Spleen (tissue), 11 donors: Measurements from ENCODE around the gene IRS2. TPM values are rescaled to one million over a fixed set of nuclear protein-coding genes. Genes with fewer than 3 reads are reported as not detected.

Source experiments
- DNase-seq: peaks from one replicate; pipeline ENCODE4 v3.0.0-alpha.2; 2020
- H3K27ac ChIP-seq, 8 donors: fragments of 200-600 bp; sonication (generic) in 7 of 8; 1 replicate in 4 of 8; 2 replicates in 4 of 8; pipeline versions ENCODE4 v1.5.0 to v1.8.0; 2016 to 2021; ENCODE audit warnings: inconsistent platforms in 4 of 8, mild to moderate bottlenecking in 4 of 8, moderate library complexity in 1 of 8
- H3K27me3 ChIP-seq, 7 donors: fragments of 200-600 bp; sonication (generic) in 6 of 7; replicated peaks in 1 of 7; 1 replicate in 4 of 7; 2 replicates in 3 of 7; pipeline versions ENCODE4 v1.5.0 to v1.8.0; 2016 to 2021; ENCODE audit warnings: inconsistent platforms in 3 of 7, mild to moderate bottlenecking in 1 of 7
- H3K36me3 ChIP-seq, 6 donors: fragments of 200-600 bp; sonication (generic) in 5 of 6; 1 replicate in 4 of 6; 2 replicates in 2 of 6; pipeline versions ENCODE4 v1.5.0 to v1.8.0; 2016 to 2021; ENCODE audit warnings: inconsistent platforms in 2 of 6
- H3K4me1 ChIP-seq, 6 donors: fragments of 200-600 bp; sonication (generic) in 5 of 6; 1 replicate in 3 of 6; 2 replicates in 3 of 6; pipeline versions ENCODE4 v1.5.0 to v1.8.0; 2016 to 2021; ENCODE audit warnings: inconsistent platforms in 3 of 6
- H3K4me3 ChIP-seq, 8 donors: fragments of 200-600 bp; sonication (generic) in 7 of 8; 1 replicate in 4 of 8; 2 replicates in 4 of 8; pipeline versions ENCODE4 v1.5.0 to v1.8.0; 2016 to 2021; ENCODE audit warnings: inconsistent platforms in 4 of 8, mild to moderate bottlenecking in 4 of 8, moderate library complexity in 2 of 8
- H3K9me3 ChIP-seq, 8 donors: fragments of 200-600 bp; sonication (generic) in 7 of 8; 1 replicate in 4 of 8; 2 replicates in 4 of 8; pipeline versions ENCODE4 v1.5.0 to v1.8.0; 2016 to 2021; ENCODE audit warnings: inconsistent platforms in 4 of 8
- CTCF ChIP-seq, 11 experiments: fragments of 200-600 bp in 7 of 11; fragments of 450-650 bp in 4 of 11; sonication (generic) in 4 of 11; IDR thresholded peaks in 8 of 11; conservative IDR thresholded peaks in 3 of 11; 1 replicate in 7 of 11; 2 replicates in 4 of 11; pipeline versions ENCODE4 v1.4.0 to v1.8.0; 2016 to 2021; ENCODE audit warnings: antibody characterized with exemption in 11 of 11, inconsistent platforms in 4 of 11, mild to moderate bottlenecking in 1 of 11
- POLR2A ChIP-seq, 3 donors: fragments of 450-650 bp; IDR thresholded peaks; one replicate each; pipeline ENCODE4 v1.5.1; 2017; ENCODE audit warnings: antibody characterized with exemption in 3 of 3, mild to moderate bottlenecking in 1 of 3
- POLR2AphosphoS5 ChIP-seq, 3 donors: sonication (generic); formaldehyde crosslinking; IDR thresholded peaks; one replicate each; pipeline ENCODE4 v1.5.1; 2017; ENCODE audit warnings: antibody characterized with exemption in 3 of 3
- WGBS, 5 donors: extraction: QIAGEN DNeasy Blood & Tissue Kit in 3 of 5; methylation state at CpG; one replicate each; pipeline versions ENCODE4 v1.1.5 to v1.1.7; 2013 to 2018; 5-methylcytosine and 5-hydroxymethylcytosine counted together
- intact Hi-C: fragments of 100-400 bp; cut with DNase I; formaldehyde crosslinking; loops from one replicate; pipeline ENCODE4 v1.15.0; 2023; ENCODE audit warnings: low total_unique reads
- polyA plus RNA-seq, 3 donors: library from polyadenylated mRNA; stranded (reverse); fragments of 200-250 nt; gene quantifications; one replicate each; pipeline ENCODE4 v1.2.1, GENCODE V29; 2013
- total RNA-seq, 7 donors: library from RNA; depleted of rRNA in 3 of 7; stranded (reverse); fragments of >200 nt in 3 of 7; fragmentation: NEBNext Ultra II Directional in 4 of 7; extraction: Animal tissue kit (Norgen Biotek cat#: 25700) in 4 of 7; gene quantifications; one replicate each; pipeline versions ENCODE4 v1.1.0 to v1.2.1, GENCODE V29; 2016 to 2021
- donor health status: healthy with polysubstance abuse.
- donor health status: DM: no; HTN: no; CAD: no; lungs with moderate emphysema.
- donor health status: DM: no; HTN: no; CAD: no.
- donor health status: Bipolar disorder and iron deficiency.
- donor health status: healthy.
- donor health status: DM: no; HTN: no; CAD: no.
- donor health status: DM: yes; HTN: yes; CAD: no.

Gene IRS2
- total and polyA plus RNA-seq, 10 donors, result 1.4 to 31.3 (median 13.5) TPM

DNA sequence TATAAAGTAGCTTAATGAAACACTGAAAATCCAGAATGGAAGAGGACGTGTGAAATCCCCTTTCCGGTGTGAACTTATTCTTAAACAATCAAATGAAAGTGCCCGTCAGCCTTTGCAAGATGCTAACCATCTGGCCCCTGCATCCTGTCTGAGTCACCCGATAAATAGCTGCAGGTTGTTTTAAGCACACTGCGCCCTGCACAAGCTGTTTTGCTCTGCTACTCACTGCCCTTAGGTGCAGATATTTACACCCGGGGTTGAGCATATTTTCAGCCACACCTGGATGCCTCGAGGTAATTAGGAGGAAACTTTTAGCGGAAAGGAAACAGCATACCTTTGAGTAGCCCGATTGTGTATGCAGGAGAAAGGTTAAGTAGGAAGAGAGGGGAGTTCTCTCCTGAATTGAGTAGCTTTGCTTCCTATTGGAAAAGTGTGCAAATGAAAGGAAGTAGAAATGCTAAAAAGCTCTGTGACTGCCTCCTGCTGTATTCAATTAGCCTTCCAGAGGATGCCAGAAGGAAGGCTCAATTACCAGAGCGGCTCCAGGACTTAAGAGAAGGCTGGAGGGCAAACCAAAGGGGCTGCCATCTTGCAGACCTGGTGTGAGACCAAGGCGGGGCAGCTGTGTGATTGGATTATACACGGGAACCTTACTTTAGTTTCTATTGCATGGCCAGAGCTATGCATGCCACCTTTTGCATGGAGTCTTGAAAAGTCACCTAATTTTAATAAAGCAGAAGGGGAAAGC lies 42.5 kb downstream of the IRS2 start:
- Histone ChIP-seq H3K9me3 (no peaks in the 10 kb centered on the region), H3K36me3 (no peaks in the 10 kb centered on the region), H3K4me1 (peaks cover 0 to 16% (median 11%) of the 10 kb centered on the region in 6 donors), H3K27ac (no peak overlapping the region), H3K4me3 (no peak overlapping the region), H3K27me3 (peaks cover 0 to 55% (median 16%) of the 10 kb centered on the region in 7 donors)
- TF ChIP-seq CTCF (IDR thresholded peaks at IDR 0.05 in 8 of 11, conservative IDR thresholded peaks at IDR 0.05 in 3 of 11), result no peak
- no peak for TF ChIP-seq POLR2A (IDR thresholded peaks at IDR 0.05)
- TF ChIP-seq POLR2AphosphoS5 (IDR thresholded peaks at IDR 0.05), result no peak
- WGBS, 5 donors, result 18 to 22% (median 20%) methylated on average over 12 of the region's 12 CpGs
- DNase-seq, result no peak
- intact Hi-C loops, result no loop called here

GRCh38 chr13:109741966-109742365 lies 44.4 kb downstream of the IRS2 start:
- Histone ChIP-seq H3K36me3 (no peaks in the 10 kb centered on the region), H3K4me3 (no peak overlapping the region), H3K4me1 (peaks cover 0 to 16% (median 11%) of the 10 kb centered on the region in 6 donors), H3K9me3 (no peaks in the 10 kb centered on the region), H3K27ac (no peak overlapping the region), H3K27me3 (peaks cover 0 to 54% (median 16%) of the 10 kb centered on the region in 7 donors)
- intact Hi-C loops, result no loop called here
- 76 to 87% (median 81%) methylated on average over 7 of the region's 7 CpGs for WGBS, 5 donors
- TF ChIP-seq POLR2AphosphoS5 (IDR thresholded peaks at IDR 0.05), result no peak
- TF ChIP-seq POLR2A (IDR thresholded peaks at IDR 0.05), result no peak
- no peak for TF ChIP-seq CTCF (IDR thresholded peaks at IDR 0.05 in 8 of 11, conservative IDR thresholded peaks at IDR 0.05 in 3 of 11)
- DNase-seq, result no peak

DNA sequence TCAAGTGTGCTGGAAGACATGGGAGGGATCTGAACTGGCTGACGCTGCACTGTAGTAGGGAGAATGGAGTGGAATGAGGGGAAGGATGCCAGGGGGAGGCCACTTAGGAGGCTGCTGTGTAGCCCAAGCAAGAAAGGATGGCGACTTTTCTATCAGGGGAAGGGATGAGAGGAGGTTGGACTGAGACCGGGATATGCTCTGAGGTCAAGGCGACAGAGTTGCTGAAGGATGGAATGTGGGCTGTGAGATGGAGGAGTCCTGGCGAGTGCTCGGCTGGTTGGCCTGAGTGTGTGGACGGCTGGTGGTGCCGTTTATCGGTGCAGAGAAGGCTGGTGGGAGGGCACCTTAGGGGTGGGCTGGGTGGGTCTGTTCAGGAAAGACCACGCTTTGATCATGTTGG lies 45.7 kb downstream of the IRS2 start:
- WGBS, 5 donors, result 86 to 92% (median 91%) methylated on average over 10 of the region's 10 CpGs
- Histone ChIP-seq H3K27me3 (peaks cover 0 to 42% (median 16%) of the 10 kb centered on the region in 7 donors), H3K4me1 (peaks cover 0 to 16% (median 11%) of the 10 kb centered on the region in 6 donors), H3K36me3 (no peaks in the 10 kb centered on the region), H3K27ac (no peak overlapping the region), H3K4me3 (no peak overlapping the region), H3K9me3 (no peaks in the 10 kb centered on the region)
- no peak for TF ChIP-seq CTCF (IDR thresholded peaks at IDR 0.05 in 8 of 11, conservative IDR thresholded peaks at IDR 0.05 in 3 of 11)
- no peak for TF ChIP-seq POLR2AphosphoS5 (IDR thresholded peaks at IDR 0.05)
- no peak for TF ChIP-seq POLR2A (IDR thresholded peaks at IDR 0.05)
- intact Hi-C loops, result no loop called here
- DNase-seq, result no peak

GRCh38 chr13:109740121-109740520 lies 46.3 kb downstream of the IRS2 start:
- no peak overlapping the region for H3K27ac ChIP-seq
- H3K9me3 ChIP-seq, result no peaks in the 10 kb centered on the region
- H3K36me3 ChIP-seq, result no peaks in the 10 kb centered on the region
- peaks cover 0 to 36% (median 15%) of the 10 kb centered on the region in 7 donors for H3K27me3 ChIP-seq
- H3K4me1 ChIP-seq, result peaks cover 0 to 16% (median 11%) of the 10 kb centered on the region in 6 donors
- H3K4me3 ChIP-seq, result no peak overlapping the region
- intact Hi-C loops, result no loop called here
- 29 to 49% (median 37%) methylated on average over 9 of the region's 9 CpGs for WGBS, 5 donors
- DNase-seq, result no peak
- TF ChIP-seq POLR2AphosphoS5 (IDR thresholded peaks at IDR 0.05) (peak in 1 of 3 donors; percentile 13), CTCF (IDR thresholded peaks at IDR 0.05 in 8 of 11, conservative IDR thresholded peaks at IDR 0.05 in 3 of 11) (no peak), POLR2A (IDR thresholded peaks at IDR 0.05) (no peak)
